A172 (cell line): ENCODE measurements around the gene TMEM260. TPM values are rescaled to one million over a fixed set of nuclear protein-coding genes. Genes with fewer than 3 reads are reported as not detected.
"Not testable (repeated sequence)": the region's sequence is repeated elsewhere in the genome, so short reads cannot be mapped to it uniquely, and the experiment has no call there.

Experiments used
- DNase-seq: peaks from one replicate; pipeline ENCODE4 v3.0.0-alpha.2; 2015; ENCODE audit warnings: low spot score
- total RNA-seq: library from RNA; depleted of rRNA; stranded (reverse); fragments of >200 nt; shearing (Covaris generic); gene quantifications from 2 replicates; pipeline ENCODE4 v1.2.3, GENCODE V29; 2014

Gene TMEM260
- total RNA-seq, 1 experiment from 2014 or later, result 15.6 TPM

DNA sequence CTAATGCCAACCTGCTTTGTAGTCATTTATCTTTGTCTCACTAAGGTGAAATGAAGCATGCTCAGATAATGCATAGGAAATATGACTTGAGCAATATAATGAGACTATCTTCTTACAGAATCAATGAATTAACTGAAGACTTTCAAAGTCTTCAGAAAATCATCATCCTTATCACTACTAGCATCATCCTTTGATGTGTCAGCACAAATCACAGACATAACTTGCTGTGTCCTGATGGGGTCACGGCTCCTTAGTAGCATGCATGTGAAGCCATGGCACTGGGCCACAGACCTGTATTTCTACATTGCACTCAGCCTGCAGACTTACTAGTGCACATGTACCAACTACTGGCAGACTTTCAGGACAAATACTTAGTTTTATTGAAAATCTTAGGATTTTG lies 18.9 kb downstream of the TMEM260 start:
- DNase-seq, result no peak

DNA sequence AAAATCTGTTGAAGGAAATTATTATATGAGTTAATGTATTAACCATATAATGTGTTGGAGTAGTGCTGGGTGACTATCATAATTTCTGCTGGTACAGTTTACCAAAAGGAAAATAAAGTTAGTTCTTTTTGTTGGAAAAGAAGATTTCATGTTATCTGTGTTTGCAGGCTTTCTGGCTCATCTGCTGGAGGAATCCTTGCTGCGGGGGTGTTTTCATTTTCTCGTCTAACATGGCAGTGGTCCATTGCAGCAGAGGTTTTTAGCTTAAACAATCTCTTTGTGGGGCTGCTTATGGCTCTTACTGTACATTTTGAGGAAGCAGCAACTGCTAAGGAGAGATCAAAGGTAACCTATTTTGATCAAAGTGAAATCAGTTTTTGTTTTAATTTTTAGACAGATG lies 24.1 kb downstream of the TMEM260 start:
- DNase-seq, result no peak

DNA sequence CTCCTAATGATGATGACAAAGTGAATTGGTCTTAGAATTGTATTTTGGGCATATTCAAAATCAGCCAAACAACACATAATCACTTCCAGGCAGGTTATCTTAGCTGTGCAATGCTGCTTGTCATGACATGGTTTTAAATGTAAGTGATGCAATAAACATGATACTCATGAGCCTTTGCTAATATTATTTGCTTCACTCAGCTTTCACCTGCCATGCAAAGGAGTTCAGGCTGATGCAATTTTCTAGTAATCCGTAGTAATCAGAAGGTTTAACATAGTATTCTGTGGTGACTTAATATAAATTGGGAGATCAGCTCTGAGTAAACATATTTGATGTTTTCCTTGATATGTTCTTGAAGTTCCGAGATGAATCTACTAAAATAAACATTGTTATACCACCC lies 29.1 kb downstream of the TMEM260 start:
- DNase-seq, result no peak

DNA sequence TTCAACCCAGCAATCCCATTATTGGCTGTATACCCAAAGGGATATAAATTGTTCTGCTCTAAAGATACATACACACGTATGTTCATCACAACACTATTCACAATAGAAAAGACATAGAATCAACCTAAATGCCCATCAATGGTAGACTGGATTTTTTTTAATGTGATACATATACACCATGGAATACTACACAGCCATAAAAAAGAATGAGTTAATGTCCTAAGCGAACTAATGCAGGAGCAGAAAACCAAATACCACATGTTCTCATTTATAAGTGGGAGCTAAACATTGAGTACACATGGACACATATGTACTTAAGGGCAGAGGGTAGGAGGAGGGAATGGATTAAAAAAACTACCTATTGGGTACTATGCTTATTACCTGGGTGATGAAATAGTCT lies 32.1 kb downstream of the TMEM260 start:
- DNase-seq, result not testable (repeated sequence)

DNA sequence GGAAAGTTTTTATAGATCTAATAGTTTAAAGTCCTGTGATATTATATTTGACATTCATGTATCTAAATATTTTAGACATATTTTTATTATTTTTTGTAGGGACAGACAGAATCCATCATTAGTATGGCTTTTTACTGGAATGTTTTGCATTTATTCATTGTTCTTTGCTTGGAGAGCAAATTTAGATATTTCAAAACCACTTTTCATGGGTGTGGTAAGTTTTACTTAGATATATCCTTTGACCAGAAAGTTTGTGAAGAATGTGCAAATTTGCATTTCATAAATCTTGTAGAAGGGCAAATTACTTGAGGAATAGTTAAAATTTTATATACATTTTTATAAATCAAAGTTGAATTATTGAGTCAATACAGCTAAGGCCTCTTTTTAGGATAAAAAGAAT lies 37.5 kb downstream of the TMEM260 start:
- no peak for DNase-seq

DNA sequence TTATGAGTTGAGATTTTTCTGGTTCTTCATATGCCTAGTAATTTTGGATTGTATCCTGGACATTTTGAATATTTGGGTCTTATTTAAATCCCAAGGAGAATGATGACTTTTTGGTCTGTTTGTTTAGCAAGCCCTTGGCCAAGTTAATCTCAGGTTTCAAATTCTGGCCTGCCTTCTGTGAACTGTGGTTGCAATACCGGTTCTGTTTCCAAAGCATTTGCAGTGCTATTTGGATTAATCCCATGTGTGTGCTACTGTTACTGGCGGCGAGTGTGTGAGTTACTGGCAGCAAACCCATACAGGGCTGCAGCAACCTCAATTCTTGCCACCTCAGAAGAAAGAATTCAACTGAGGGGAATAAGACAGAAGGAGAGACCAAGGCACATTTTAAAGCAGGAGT lies 51.1 kb downstream of the TMEM260 start:
- no peak for DNase-seq

DNA sequence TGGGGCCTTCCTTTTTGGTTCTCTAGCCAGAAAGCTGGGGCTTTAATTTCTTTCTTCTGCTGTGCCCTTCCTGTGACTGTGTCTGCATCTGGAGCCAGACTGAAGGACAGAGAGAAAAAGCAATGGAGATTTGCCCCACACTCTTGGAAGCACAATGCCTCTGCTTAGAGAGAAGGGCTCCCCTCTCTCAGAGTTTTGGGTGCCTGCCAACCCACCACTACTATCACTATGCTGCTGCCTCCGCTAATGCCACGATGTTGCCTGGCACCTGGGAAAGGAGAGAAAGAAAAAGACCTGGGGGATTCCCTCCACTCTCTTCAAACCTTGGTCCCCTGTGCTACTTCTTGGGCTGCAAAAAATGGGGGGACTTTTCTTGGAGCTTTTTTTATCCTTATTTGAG lies 52.6 kb downstream of the TMEM260 start:
- no peak for DNase-seq

DNA sequence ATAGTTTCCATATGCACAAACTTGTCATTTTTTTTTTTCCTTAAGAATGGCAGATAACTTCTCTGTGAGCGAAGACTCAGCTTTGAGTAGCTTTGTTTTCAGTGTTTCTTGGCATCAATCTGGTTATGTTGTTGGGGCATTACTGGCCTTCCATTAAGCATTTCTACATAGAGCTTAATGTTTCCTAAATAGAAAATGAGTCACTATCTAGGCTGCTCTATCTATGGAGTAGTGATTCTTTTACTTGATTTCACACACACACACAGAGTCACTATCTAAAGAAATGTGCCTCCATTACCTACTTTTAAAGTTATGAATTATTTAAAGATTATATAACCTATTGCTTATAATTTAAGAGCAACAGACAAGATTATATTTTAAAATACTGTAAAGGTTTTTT lies 53.9 kb downstream of the TMEM260 start:
- DNase-seq, result no peak

DNA sequence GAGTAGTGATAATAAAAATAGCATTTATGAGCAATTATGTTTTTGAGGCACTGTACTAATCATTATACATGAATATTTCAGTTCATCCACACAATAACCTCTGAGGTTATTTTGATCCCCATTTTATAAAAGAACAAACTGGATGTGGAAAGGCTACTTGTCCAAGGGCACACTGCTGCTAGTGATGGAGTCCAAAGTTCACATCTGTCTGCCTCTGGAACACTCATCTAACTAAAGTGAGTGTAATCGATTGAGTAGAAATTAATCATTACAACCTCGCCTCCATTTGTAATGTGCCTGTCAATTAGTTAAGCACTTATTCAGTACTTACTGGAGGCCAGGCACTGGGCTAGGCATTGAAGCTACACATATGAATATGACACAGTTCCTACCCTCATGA lies 55.4 kb downstream of the TMEM260 start:
- DNase-seq, result no peak

DNA sequence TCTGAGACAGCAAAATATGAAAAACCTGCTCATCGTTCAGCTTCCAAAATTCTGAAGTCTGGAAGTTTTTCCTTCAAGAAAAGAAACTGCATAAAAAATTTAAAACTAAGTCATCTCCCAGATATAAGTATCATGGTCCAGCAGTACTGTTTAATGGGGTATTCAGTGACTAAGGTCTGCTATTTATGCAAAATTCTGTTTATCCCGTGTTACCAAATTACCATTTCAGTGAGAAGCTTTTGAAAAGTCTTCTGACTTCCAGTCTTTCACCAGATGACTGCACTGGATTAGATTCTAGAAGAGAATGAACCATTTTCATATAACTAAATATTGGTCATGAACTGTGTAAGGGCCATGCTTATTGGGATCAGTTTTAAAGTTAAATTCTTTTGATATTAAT lies 67.9 kb downstream of the TMEM260 start:
- no peak for DNase-seq

DNA sequence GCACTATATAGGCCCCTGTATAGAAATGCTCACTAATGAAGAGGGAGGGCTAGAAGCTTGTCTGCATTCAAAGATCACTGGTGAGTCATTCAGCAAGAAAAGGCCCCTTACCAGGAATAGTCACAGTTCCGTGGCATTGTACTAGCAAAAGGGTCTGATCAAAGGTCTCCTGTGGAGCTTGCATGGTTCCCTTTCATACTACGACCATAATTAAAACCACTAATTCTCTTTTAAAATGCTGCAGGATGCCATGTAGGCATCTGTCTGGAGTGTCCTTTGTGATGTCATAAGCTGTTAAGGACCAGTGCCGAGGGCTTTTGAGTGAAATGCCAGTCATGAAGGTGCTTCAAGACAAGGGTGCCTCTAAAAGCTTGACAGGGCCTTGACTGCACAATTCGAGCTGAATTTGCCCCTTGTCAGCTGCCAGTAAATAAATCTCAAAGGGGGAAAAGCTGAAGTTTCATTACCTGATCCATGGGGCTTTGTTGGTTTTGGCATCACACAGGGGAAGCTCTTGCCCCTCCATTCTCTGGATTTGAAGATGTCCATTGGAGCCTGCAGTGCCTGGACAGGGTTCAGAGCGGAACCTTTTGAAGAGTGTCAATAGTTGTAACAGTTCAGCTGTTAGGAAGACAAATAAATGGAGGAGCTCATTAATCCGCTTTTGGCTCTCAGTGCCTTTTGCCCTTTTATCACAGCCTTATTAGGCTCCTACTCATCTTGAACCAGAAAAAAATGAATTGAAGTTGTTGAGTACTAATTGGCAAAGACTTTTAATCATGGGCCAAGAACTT lies 69.1 kb downstream of the TMEM260 start:
- DNase-seq, result no peak

DNA sequence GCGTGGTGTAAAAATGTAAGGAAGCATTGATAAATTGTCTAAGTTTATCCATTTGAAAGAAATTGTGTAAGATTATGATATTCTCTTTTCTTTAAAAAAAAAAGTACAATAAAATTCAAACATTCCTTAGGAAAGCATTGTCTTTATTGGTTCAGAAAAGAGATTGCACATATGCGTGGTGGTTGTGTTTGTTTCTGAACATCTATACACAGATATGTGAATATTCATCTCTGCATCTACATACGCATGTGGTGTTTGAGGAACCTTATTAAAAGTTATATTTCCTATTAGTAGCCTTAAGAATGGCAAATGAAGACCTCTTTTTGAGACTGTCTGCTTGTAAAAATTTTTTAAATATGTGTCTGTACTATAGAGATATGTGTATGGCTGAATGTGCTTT lies 69.8 kb downstream of the TMEM260 start:
- DNase-seq, result no peak

DNA sequence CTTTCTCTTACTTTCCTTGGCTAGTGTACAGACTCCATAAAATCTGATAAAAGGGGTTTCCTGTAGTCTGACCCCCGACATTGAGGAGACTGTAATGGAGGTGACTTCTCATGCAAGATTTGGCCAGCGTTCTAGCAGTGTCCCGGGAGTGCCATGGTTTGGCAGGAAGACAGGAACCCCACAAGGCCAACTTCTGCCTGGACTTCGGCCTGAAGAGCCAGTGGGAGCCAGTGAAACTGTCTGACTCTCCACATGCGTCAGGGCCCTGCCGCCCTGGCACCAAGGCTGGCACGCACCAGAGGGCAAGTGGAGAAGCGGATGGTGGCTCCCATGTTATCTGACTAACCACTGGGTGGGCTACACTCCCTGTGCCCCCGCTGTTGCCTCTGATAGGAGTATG lies 70.5 kb downstream of the TMEM260 start:
- DNase-seq, result no peak

DNA sequence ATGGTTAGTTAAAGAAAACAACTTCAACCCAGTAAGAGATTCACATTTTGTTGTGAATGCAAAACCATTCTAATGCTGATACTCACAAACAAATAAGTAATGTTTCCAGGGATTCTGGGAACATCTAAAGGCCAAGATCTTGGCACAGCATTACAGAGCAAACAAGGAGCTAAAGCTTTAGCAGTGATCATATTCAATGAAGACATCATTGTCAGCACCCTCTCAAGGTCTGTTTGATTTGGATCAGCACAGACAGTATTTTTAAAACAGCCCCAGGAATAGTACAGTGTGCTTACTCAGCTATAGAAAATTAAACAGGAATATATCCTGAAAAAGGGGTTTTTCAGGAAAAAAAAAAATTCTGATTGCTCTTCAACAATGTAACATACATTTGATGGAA lies 71.4 kb downstream of the TMEM260 start:
- DNase-seq, result no peak

DNA sequence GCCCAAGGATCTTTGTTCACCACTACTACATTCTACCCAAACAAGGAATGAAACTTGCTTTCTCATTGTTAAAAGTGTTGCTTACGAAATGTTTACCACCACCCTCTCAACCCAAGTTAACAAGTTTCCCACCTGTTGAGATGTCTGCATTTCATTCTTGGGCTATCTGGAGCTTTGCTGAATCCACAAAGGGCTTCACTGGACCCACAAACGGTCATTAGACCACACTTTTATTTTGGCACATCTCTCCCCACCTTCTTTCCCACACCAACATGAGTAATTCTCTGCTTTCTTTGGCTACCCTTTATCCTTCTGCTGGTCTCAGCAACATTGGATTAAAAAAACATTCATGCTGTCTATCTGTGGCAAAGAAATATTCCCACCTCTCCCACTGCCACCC lies 78.0 kb downstream of the TMEM260 start:
- no peak for DNase-seq

DNA sequence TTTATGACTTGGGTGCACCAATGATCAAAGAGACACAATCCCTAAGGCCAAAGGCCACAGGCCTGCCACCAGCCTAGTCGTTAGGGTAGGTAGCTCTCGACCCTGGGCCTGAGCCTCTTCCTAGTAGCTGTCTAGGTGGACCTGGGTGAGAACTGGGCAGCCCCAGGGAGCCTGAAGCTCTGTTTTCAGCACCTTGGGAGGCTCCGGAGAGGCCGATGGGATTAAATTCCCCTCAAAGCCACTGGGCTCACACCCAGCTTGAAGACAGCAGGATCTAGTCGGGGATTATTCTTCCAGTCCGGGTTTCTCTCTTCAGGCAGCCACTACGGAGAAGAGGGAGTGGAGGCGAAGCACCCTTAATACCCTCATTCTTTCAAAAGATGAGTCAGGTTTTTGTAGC lies 79.8 kb downstream of the TMEM260 start:
- no peak for DNase-seq

DNA sequence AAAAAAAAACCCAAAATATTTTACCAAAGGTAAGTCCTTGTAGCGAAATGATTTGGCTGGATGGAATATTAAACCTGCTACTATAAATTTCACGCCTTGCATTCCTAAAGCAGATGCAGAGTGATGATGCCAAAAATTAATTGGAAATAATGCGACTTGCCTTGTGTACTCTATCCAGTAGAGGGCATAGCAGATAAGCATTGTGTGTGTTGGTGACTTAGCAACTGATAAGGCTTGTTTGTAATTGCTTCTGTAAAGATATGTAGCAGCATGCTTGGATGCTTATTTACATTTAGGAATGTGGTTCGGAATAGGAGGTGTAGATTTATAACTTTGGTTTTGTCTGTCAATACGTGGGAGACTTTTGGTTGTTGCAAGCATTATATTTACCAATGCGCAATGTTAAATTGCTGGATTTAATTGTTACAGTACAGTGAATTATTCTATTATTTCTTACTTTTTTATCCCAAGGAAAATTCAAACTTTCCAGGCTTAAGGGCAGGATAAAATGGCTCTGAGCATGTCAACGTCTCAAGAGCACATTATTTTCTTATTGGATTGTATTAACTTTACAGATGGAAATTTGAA lies 80.5 kb downstream of the TMEM260 start:
- peak; percentile 11 for DNase-seq

DNA sequence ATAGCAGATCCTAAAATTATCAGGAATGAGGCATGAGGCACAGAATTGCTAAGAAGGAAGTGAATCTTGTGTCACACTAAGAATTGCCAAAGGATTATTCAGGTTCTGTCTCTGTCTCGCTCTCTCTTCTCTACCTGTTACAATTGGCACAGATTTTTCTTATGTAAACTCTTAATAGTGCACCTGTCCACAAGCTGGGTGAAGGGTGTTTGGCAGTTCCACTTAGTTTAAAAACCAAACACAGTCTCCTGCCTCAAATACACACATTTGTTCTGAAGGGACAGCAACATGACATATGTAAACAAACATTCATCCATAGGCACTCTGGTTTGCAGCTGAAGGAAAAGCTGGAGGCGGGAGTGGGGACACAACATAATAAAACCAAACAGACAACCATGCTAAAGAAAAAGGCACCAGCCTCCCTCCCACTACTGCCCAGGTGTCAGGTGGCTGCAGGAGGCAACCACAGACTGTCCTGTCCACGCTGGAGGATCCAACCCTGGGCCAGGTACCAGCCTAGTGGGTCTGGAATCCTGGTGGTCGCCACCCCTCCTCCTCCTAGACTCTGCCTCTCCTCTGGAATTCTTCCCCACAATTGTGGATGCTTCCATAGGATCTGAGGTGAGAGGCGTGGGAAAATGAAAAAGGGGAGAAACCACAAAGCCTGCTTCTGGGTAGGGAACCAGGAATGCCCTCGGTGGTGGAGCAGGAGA lies 81.2 kb downstream of the TMEM260 start:
- DNase-seq, result no peak

DNA sequence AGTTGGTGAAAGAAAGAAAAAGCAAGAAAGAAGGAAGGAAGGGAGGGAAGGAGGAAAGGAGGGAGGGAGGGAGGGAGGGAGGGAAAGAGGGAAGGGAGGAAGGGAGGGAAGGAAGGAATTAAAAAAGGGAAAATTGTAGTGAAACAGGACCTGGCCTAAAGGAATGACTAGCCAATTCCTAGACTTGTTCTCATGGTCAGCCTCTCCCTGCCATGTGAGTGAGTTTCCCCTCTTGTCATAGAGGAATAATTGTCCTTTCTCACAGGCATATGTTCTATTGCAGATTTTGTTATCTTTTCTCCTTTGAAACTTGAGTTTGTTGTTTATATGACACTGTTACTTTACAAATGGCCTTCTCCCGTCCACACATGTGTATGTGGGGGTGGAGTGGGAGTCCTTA lies 81.9 kb downstream of the TMEM260 start:
- DNase-seq, result no peak

DNA sequence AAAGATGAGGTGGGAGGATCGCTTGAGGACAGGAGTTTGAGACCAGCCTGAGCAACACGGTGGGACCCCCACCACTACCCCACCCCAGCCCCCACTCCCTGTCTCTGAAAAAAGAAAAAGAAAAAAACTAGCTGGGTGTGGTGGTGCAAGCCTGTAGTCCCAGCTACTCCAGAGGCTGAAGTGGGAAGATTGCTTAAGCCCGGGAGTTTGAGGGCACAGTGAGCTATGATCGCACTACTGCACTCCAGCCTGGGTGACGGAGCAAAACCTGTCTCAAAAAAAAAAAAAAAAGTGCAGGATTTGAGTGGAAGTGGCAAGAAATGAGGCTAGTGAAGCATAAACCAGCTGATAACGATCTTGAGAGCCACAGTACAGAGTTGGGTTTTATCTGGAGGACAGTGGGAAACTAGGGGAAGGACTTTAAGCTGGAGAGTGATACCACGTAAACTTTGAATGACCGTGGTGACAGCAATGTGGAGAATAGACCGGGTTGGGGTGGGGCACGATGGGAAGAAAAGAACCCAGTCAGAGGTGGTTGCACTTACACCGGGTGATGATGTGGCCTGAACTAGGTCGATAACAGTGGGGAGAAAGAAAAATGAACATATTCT lies 85.3 kb downstream of the TMEM260 start:
- no peak for DNase-seq

DNA sequence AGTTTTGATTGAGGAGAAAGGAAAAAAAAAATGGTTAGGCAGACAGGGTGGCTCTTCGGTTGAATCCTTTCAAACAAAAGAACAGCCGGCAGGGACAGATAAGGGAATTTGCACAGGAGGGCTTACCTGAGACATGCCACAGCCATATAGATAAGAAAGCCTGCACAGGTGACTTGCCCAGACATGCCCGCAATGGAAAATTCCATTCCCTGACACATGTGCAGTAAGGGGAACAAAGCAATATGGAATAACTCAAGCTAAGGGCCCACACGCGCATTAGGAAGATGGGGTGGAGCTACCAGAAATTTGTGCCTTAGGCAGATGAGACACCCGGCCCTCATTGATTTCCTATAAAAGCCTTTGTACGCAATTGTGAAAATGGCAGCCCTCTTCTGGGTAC lies 86.7 kb downstream of the TMEM260 start:
- DNase-seq, result no peak

DNA sequence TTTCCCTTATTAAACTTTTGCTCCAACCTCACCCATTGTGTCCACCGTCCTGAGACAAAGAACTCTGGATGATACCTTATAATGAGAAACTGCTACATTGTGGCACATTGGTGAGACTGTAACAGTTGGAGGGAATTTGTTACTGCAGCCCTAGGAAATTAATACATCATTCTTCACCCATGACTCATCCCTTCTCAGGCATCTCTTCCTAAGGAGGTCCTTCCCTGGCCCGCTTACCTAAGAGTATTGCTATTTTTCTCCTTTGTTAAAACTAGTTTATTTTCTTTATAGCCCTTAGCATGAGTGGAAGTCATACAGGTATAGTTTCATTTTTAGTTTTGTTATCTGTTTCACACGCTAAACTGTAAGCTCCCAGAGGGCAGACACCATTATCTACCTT lies 87.1 kb downstream of the TMEM260 start:
- DNase-seq, result peak; percentile 58

DNA sequence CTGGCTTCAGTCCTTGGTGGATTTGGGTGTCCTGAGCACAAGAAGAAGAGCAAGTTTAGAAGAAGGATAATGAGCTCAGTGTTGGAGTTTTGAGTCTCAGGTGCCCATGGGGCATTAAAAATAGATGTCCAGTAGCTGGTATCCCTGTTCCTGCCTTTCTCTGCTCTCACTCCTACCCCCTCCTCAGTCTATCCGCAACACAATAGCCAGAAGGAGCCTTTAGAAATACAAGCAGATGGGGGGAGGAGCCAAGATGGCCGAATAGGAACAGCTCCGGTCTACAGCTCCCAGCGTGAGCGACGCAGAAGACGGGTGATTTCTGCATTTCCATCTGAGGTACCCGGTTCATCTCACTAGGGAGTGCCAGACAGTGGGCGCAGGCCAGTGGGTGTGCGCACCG lies 87.7 kb downstream of the TMEM260 start:
- DNase-seq, result not testable (repeated sequence)
